ACC112 (cell line): ENCODE results near the gene CUEDC1.

Experiments
- H2AFZ ChIP-seq: fragments of 200-600 bp; sonication (generic); one replicate; pipeline ENCODE4 v1.6.0; 2017; ENCODE audit warnings: antibody characterized with exemption, low read length; ENCODE audit not compliant: unreplicated experiment
- H3K27ac ChIP-seq: fragments of 200-600 bp; sonication (generic); 2 replicates; pipeline ENCODE4 v1.5.1; 2014; ENCODE audit warnings: low read depth, mild to moderate bottlenecking, antibody characterized with exemption, low read length, moderate library complexity
- H3K27me3 ChIP-seq: fragments of 200-600 bp; sonication (generic); 2 replicates; pipeline ENCODE4 v1.6.1; 2014; ENCODE audit warnings: mild to moderate bottlenecking, antibody characterized with exemption, low read length, moderate library complexity, mixed read lengths; ENCODE audit not compliant: insufficient read depth
- H3K36me3 ChIP-seq: fragments of 200-600 bp; sonication (generic); 2 replicates; pipeline ENCODE4 v1.6.1; 2016; ENCODE audit warnings: mild to moderate bottlenecking, antibody characterized with exemption, low read length, moderate library complexity, mixed read lengths; ENCODE audit not compliant: insufficient read depth
- H3K4me1 ChIP-seq: fragments of 200-600 bp; sonication (generic); one replicate; pipeline ENCODE4 v1.6.1; 2016; ENCODE audit warnings: low read length, mixed read lengths; ENCODE audit not compliant: insufficient read depth, unreplicated experiment, control insufficient read depth
- H3K4me3 ChIP-seq: fragments of 200-600 bp; sonication (generic); 2 replicates; pipeline ENCODE4 v1.5.1; 2014; ENCODE audit warnings: mild to moderate bottlenecking, low read depth, low read length
- H3K79me2 ChIP-seq: fragments of 200-600 bp; sonication (generic); one replicate; pipeline ENCODE4 v1.6.0; 2016; ENCODE audit warnings: low read length; ENCODE audit not compliant: control insufficient read depth, unreplicated experiment, insufficient read depth

Gene CUEDC1

DNA sequence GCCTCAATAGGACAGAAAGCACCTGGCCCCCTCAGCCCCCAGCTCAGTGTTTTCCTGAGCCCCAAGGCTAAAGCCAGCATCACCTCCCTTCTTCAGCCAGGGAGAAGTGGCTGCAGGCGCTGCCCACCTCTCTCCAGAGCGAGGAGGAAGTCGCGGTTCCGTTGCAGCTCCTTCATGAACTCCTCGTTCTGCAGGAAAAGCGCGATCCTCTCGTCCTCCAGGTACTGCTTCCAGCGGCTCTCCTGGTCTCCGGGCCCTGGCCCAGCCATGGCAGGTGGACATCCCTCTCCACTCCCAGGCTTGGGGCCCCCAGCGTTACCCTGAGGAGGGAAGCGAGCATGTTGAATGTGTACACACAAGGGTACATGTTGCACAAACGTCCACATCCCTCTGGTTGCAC, 82.7 kb downstream of the CUEDC1 start:
- H3K4me3 ChIP-seq = no peak overlapping the region
- H3K27me3 ChIP-seq = no peaks in the 10 kb centered on the region
- H3K79me2 ChIP-seq = no peaks in the 10 kb centered on the region
- H2AFZ ChIP-seq = no peak overlapping the region
- no peak overlapping the region for H3K27ac ChIP-seq
- peaks cover 62% of the 10 kb centered on the region for H3K4me1 ChIP-seq
- no peaks in the 10 kb centered on the region for H3K36me3 ChIP-seq

DNA sequence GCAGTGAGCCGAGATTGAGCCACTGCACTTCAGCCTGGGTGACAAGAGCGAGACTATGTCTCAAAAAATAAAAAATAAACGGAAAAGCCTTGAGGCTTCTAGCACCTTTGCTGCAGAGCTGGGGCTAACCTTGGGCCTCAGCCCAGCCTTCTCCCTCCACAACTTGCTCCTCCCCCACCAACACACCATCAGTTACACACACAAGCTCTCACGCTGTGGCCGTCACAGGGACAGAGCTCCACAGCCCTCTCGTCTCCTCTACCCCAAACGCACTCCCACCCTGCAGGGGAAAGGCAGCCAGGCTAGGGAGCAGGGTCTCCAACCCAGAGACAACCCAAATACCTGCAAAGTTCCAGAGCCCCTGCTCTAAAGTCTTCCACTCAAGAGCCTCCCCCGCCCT, 83.3 kb downstream of the CUEDC1 start:
- no peaks in the 10 kb centered on the region for H3K79me2 ChIP-seq
- H3K27me3 ChIP-seq = no peaks in the 10 kb centered on the region
- H2AFZ ChIP-seq = no peak overlapping the region
- H3K4me3 ChIP-seq = no peak overlapping the region
- H3K27ac ChIP-seq = no peak overlapping the region
- no peaks in the 10 kb centered on the region for H3K36me3 ChIP-seq
- H3K4me1 ChIP-seq = peaks cover 63% of the 10 kb centered on the region

DNA sequence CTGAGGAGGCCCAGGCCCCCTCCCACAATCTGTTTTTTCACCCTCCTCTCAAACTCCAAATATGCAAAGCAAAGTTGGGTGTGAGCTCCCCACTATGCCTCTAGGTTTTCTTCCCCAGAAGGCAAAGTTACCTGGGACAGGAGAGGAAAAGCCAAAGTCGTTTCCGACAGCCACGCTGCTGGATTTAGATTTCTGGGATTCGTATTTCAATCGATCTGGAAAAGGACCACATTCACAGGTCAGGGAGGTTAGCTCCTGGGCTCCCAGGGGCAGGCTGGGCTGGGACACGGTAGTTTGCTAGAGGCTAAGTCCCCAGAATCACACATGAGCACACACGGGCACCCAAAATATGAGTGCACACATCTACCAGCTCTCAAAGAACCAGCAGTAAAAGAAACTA, 84.1 kb downstream of the CUEDC1 start:
- Histone ChIP-seq H3K27ac (no peak overlapping the region), H3K4me1 (peaks cover 56% of the 10 kb centered on the region), H3K27me3 (no peaks in the 10 kb centered on the region), H3K36me3 (no peaks in the 10 kb centered on the region), H3K4me3 (no peak overlapping the region), H3K79me2 (no peaks in the 10 kb centered on the region), H2AFZ (no peak overlapping the region)

DNA sequence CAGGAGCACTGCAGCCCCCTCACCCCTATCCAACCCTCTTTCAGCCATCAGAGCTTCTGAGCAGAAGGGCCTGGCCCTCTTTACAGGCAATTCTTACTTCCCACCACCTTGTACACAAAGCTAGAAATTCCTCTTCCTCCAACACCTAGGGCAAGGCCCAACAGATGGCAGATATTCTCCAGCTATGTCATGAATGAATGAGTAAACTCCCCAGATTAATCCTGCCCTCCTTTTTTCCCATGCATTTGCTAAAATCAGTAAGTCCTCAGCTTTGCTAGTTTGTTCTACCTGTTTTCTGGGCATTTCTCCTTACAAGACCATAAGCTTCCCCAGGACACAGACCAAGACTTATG, 85.0 kb downstream of the CUEDC1 start:
- H3K4me1 ChIP-seq = peaks cover 49% of the 10 kb centered on the region

DNA sequence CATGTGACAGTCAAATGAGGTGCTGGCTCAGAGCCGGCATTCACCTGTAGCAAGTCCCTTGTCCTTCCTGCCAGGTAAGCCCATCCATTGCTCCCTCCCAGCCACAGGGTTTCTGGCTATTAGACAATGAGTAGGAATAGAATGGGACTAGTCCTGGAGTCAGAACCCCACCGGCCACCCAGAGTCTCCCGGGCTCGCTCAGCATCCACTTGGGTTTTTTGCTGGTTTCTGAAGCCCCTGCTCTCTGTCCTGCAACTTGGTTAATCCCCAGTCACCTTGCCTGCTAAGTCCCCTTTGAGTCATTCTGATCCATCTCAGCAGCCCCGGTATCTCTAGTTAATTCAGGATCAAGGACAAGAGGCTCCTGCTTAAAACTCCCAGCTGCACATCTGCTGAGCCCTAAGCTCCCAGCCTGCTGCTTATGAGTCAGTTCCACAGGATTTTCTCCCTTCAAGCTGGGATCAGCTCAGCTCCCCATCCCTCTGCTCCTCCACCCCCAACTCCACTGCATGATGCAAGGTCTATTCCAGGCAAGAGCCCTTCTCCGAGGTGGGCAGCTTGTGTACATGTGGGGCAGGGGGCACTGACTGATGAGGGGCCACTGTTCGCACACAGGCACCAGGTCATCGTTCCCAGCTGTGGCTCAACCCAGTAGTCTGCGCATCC, 85.5 kb downstream of the CUEDC1 start:
- Histone ChIP-seq H3K4me3 (no peak overlapping the region), H3K36me3 (no peaks in the 10 kb centered on the region), H3K27me3 (no peaks in the 10 kb centered on the region), H3K27ac (0 out of 2 replicates have a peak overlapping the region, but pooled peaks have one; percentile 11), H3K79me2 (no peaks in the 10 kb centered on the region), H2AFZ (no peak overlapping the region), H3K4me1 (peaks cover 44% of the 10 kb centered on the region)

More for the DNA sequence above, 85.0 kb downstream of the CUEDC1 start:
- H3K27me3 ChIP-seq = no peaks in the 10 kb centered on the region
- H3K4me3 ChIP-seq = no peak overlapping the region
- H3K36me3 ChIP-seq = no peaks in the 10 kb centered on the region
- H2AFZ ChIP-seq = no peak overlapping the region
- H3K27ac ChIP-seq = 0 out of 2 replicates have a peak overlapping the region, but pooled peaks have one; percentile 11
- no peaks in the 10 kb centered on the region for H3K79me2 ChIP-seq

DNA sequence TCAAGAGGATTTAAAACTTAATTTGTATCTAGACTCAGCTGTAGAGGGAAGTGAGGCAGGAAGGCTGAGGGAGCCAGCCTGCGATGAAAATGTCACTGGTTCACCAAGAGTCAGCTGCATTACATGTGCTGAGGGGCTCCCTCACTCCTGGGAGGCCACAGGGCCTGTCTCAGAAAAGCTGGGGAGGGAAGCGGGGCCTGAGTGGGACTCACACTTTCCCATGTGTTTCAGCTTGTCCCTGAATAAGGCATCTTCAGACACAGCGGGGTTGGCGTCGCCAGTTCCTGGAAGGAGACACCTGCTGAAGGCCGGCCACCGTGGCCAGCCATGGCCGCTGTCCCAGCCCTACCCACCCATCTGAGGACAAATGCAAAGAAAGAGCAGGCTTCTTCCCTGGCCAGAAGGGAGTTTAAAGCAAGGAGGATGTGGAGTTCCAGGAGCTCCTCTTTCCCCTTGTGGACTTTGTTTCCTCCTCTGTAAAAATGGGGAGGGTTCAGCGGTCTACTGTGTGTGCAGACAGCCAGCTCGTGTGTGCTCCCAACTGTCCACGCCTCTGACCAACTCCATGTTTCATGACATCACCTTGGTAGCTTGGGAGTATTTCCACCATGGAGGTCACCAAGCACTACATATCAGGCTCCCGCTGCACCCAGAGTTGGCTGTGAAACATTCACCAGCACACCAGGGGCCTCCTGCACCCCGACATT, 86.1 kb downstream of the CUEDC1 start:
- no peak overlapping the region for H2AFZ ChIP-seq

DNA sequence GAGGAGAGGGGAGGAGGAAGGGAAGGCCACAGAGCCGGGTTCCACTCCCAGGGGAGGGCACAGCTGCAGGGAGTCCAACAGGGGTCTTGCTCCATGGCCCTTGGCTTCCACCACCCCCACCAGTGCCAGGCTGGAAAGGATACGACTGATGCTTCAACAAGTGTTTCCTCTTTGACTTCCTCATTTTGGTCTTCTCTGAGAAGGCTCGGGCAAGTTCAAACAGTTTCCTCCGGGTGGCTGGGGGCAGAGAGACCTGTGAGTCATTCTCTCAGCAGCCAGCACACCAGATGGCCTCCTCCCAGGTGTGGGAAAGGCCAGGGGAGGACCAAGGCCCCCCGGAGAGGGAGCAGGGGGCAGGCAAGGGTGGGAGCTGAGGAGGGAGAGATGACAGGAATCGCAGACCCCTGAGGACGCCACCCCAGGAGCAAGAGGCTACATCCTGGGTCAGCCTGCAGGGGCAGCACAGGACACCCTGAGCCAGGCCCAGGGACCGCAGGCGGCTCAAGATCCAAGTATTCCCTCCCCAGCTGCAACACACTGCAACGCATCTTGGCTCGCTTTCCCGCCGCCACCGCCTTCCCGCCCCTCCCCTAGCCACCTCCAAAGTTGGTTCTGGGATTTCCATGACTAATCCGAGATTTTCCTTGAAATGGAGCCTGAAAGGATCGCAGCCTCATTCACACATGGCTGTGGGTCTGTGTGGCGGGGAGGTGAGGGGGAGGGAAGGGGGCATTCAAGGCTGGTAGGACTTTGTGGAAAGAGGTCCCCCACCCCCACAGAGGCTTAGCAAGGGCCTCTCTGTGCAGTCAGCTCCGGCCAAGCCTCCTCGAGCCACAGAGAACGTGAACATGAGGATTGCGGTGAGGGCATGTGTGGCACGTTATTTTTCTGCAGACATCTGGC, 87.0 kb downstream of the CUEDC1 start:
- Histone ChIP-seq H3K4me3 (0 out of 2 replicates have a peak overlapping the region, but pooled peaks have one; percentile 9), H3K79me2 (no peaks in the 10 kb centered on the region), H3K27me3 (no peaks in the 10 kb centered on the region), H3K36me3 (no peaks in the 10 kb centered on the region), H3K4me1 (peaks cover 31% of the 10 kb centered on the region), H3K27ac (peak overlapping the region; percentile 70), H2AFZ (no peak overlapping the region)

More for the DNA sequence above, 86.1 kb downstream of the CUEDC1 start:
- peaks cover 39% of the 10 kb centered on the region for H3K4me1 ChIP-seq
- no peaks in the 10 kb centered on the region for H3K36me3 ChIP-seq
- H3K4me3 ChIP-seq = no peak overlapping the region
- H3K79me2 ChIP-seq = no peaks in the 10 kb centered on the region
- no peaks in the 10 kb centered on the region for H3K27me3 ChIP-seq
- H3K27ac ChIP-seq = peak overlapping the region; percentile 70

DNA sequence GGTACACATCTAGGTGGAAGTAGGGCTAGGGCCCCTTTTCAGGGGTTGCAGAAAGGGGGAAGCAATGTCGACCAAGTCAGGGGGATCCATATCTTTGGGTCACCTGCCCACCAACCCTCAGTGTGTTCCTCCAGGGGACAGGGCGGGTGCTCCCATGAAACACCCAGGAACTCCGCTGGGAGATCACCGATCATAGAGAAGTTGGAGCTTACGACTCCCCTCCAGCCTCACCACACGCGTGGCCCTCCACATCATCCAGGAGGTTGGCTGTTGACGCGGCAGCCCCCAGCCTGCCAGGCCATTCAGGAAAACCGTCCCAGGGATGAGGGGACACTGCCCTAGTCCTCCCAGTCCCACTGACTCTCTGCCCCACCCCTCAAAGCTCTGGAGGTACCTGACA, 88.1 kb downstream of the CUEDC1 start:
- Histone ChIP-seq H3K27me3 (no peaks in the 10 kb centered on the region), H3K36me3 (no peaks in the 10 kb centered on the region), H3K27ac (no peak overlapping the region), H3K4me3 (no peak overlapping the region), H3K4me1 (peaks cover 30% of the 10 kb centered on the region), H3K79me2 (no peaks in the 10 kb centered on the region), H2AFZ (no peak overlapping the region)

DNA sequence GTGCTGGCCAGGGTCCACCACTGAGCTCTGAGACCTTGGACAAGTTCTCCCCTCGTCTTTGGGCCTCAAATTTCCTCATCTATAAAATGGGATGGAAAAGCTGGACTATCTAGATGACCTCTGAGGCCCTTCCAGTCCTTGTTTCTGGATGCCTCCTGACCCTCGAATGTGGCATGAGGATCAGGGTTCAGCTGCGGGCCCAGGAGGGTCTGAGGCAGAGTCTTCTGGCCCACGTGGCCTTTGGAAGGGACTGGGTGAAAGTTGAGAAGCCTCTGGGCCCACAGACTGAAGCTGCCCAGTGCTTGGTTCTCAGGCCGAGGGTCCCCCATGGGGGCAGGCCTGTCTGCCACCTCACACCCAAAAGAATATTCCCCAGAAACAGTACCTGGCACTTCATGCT, 88.5 kb downstream of the CUEDC1 start:
- H3K4me3 ChIP-seq = no peak overlapping the region
- no peaks in the 10 kb centered on the region for H3K27me3 ChIP-seq
- no peaks in the 10 kb centered on the region for H3K79me2 ChIP-seq
- H3K27ac ChIP-seq = no peak overlapping the region
- H2AFZ ChIP-seq = no peak overlapping the region
- H3K36me3 ChIP-seq = no peaks in the 10 kb centered on the region
- peaks cover 33% of the 10 kb centered on the region for H3K4me1 ChIP-seq

DNA sequence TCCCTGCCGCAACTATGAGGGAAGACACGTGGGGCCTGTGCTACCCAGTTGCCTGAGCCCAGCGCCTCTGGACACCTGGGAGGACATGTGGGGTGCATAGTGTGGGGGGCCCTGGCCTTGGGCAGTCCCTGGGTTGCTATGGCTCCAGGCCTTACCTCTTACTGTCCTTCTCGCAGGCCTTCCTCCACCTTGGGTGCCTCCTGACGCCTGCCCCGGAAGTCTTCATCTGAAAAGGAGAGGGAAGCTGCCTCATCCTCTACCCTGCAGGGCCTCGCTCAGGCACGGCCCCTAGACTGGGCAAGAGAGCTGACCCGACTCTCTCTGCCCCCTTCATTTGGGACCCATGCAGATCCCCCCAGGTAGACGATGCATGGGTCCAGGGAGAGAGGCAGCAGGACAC, 88.9 kb downstream of the CUEDC1 start:
- H3K4me1 ChIP-seq = peaks cover 34% of the 10 kb centered on the region
- no peaks in the 10 kb centered on the region for H3K27me3 ChIP-seq
- H3K4me3 ChIP-seq = no peak overlapping the region
- no peaks in the 10 kb centered on the region for H3K36me3 ChIP-seq
- H2AFZ ChIP-seq = no peak overlapping the region
- H3K27ac ChIP-seq = no peak overlapping the region
- no peaks in the 10 kb centered on the region for H3K79me2 ChIP-seq
